ENCODE data around the gene ZNF547.
A peak's percentile ranks its signal among the peaks of the same experiment; 100 is the strongest.
"Not testable (repeated sequence)": the region's sequence is repeated elsewhere in the genome, so short reads cannot be mapped to it uniquely, and the experiment has no call there.

The ZNF547 gene

DNA sequence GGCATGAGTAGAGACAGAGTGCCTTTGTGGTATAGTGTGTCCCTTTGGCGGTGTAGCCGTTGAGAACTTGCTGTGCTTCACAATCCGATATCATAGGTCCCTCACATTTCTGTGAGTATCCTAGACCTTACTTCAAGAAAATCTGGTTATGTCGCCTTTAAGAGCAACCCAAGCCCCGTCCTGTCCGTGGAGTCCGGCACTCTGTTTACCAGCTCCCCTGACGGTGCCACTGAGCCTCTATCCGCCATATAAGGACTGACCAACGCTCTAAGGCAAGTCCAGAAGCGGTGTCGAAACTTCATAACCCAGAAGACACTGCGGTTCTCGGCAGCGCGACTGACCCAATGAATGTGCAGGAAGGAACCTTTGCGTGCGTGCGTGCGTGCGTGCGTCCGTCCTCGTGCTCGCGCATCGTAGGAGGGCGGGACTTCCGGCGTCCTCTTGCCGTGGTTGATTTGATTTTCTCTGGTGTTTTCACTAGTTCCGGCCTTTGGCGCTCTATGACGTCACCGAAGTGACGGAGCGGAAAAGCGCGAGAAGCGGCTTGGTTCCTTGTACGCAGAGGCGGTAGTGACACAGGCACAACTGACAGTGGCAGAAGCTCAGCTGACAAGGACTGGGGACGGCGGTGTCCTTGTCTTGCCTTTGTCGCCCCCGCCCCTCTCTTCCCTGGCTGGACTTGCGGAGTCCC, at the start of gene ZNF547, which contains the start of gene TRAPPC2B:
Gene ZNF547, plus strand, starts transcription at position 555 of the 691 bp plus-strand sequence. CDS start 5,005 bp downstream, outside the sequence.
Gene TRAPPC2B, plus strand, starts transcription at position 555 of the 691 bp plus-strand sequence. CDS start 1,283 bp downstream, outside the sequence.
- peak; percentile 100 for DNase-seq

- no peak for DNase-seq
Measured at GRCh38 chr19:57314146-57314545, 49.2 kb upstream of the ZNF547 start.

- DNase-seq: no peak
Measured at GRCh38 chr19:57317503-57317902, 45.8 kb upstream of the ZNF547 start.

- no peak for DNase-seq
Measured at GRCh38 chr19:57319869-57320179, 43.5 kb upstream of the ZNF547 start.

DNA sequence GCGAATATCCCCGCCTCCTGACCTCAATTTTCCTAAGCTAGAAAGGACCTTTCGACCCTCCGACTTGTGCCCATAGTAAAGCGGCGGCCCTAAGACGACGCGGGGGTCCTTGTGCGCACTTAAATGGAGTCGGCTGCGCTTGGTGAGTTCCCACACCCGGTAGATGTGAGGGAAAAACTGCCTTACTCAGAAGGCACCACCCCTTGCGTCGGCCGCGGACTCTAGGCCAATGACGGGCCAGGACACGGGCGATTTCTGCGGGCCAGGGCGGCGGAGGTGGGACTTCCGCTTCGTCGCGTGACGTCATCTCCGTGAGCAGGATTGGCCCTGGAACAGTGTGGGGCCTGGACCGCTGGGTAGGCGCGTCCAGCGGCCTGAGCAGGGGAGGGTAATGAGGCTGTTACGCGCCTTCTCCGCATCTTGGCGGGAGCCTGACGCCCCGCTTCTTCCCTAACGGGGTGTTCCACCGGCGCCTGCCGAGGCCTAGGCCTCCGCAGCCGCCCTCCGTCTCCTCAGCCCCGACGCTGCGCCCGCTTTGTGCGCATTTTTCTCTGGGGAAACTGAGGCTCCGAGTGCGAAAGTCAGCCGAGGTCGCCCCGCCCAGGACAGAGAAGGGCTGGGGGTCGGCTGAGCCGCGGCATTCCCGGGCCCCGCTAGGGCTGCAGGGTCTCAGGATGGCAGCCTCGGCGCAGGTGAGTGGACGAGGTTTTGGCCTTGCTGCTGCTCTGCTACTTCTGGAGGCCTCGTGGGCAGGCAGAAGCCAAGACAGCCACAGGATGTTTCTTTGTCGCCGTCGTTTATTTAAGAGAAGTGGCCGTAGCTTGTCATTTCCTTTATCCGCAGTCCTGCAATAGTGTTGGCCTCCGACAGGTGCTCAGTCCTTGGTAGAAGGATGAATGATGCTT, 42.9 kb upstream of the ZNF547 start, which contains the start of gene ZNF543:
Gene ZNF543, plus strand, starts transcription at position 293 of the 905 bp plus-strand sequence. Its CDS starts 382 bp downstream, at position 675.
- peak; percentile 99 for DNase-seq

GRCh38 chr19:57321116-57321515, 42.2 kb upstream of the ZNF547 start:
- DNase-seq: peak; percentile 14

DNA sequence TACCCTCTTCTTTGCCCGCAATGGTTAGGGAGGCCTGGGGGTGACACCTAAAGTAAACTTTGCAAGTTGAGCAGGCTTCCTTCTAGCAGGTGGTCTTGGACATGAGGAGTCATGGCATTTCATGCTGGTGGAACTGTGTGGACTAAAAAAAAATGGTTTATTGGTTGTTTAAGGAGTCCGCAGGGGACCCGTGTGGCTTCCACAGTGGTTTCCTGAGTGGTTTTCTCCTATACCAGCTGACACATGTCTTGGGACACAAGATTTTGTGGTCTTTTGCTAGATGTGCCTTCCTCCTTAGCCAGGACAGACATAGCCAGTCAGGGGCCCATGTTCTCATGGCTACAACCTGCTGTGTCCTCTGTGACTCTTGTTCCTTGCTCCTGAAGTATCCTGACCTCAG, 41.6 kb upstream of the ZNF547 start:
- peak; percentile 55 for DNase-seq

DNA sequence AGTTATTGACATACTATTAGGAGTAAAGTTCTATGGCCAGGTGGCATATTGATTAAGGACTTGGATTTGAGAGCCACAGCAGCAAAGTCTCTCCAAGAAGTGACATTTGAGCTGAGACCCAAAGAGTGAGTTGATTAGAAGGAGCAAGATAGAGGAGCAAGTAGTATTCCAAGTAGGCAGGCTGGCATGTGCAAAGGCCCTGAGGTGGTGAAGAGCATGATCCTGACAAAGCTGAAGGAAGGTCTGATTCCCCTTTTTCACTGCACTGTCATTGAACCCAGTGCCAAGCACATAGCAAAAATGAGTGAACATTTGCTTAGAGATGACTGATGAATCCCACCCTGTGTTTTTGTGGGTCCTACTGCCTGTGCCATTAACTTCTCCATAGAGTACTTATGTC, 38.4 kb upstream of the ZNF547 start:
- no peak for DNase-seq

DNA sequence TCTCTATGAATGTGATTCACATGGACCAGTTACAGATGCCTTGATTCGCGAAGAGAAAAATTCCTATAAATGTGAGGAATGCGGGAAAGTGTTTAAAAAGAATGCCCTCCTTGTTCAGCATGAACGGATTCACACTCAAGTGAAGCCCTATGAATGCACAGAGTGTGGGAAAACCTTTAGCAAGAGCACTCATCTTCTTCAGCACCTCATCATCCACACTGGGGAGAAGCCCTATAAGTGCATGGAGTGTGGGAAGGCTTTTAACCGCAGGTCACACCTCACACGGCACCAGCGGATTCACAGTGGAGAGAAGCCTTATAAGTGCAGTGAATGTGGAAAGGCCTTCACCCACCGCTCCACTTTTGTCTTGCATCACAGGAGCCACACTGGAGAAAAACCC, 35.4 kb upstream of the ZNF547 start:
- no peak for DNase-seq

- DNase-seq: peak; percentile 13
Measured at GRCh38 chr19:57334191-57334590, 29.2 kb upstream of the ZNF547 start.

DNA sequence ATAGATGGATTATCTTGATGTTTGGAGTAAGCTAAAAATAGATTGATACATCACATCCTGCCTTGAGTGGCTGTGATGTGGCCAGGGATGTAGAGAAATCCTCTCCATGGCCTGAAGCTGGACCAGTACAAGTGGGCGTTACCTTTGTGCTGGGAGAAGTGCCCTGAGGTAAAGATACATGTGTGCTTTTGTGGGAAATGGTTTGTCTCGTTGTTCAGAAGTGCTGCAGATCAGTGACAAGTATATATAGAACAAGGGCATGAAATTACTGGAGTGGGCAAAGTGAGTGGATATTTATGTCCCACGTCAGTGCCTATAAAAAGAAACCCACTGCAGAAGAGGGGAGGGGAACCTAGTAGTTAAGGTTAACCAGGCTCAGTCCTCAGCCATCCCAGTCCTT, 24.5 kb upstream of the ZNF547 start:
- no peak for DNase-seq

DNA sequence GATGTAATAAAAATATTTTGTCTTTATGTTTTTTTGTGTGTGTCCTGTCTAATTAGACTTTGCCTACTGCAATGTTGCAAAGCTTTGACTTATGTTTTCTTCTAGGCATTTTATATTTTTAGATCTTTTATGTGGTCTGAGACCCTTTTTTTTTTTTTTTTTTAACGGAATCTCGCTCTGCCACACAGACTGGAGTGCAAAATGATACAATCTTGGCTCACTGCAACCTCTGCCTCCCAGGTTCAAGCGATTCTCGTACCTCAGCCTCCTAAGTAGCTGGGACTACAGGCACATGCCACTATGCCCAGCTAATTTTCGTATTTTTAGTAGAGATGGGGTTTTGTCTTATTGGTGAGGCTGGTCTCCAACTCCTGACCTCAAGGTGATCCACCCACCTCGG, 20.8 kb upstream of the ZNF547 start:
- no peak for DNase-seq

GRCh38 chr19:57348136-57348535, 15.2 kb upstream of the ZNF547 start:
- DNase-seq: no peak

DNA sequence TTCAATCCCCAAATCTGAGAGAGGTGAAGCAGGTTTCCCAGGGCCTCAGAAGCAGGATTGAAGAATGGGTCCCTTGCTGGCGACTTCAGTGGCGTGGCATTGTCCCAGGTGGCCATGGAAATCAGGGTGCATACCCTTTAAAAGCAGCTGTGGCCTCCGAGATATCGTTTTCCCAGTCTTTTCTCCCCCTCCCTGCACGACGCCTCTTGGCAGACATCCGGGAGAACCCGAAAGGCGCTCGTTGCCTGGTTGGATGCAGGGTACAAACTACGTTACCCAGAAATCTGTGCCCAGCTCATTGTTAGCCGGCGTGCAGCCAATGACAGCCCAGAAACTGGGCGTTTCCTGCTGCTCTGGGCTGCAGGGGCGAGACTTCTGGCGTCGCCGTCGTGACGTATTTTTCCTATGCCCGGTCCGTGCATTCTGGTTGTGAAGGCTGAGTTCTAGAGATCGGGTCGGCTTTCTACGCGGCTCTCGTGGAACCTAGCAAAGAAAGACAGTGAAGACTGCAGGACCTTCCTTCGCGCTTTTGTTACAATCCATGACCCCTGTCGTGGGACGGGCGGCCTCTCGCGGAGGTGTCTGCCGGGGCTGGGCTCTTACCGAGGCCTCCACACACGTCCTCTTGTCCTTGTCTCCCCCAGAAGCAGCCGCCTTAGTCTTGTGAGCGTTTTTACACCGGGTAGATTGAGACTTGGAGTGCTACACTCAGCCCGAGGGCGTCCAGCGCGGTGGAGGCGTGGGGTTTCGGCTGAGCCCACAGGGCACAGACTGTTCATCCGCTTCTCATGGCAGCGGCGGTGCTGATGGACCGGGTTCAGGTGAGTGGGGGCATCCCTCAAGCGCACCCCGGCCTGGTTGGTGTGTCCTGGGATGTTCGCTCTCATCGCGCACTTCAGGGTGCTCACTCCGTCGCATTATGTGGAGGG, 12.2 kb upstream of the ZNF547 start, which contains the start of gene ZNF304:
Gene ZNF304, plus strand, starts transcription at position 395 of the 929 bp plus-strand sequence. Its CDS starts 394 bp downstream, at position 789.
- peak; percentile 97 for DNase-seq

- peak; percentile 39 for DNase-seq
Measured at GRCh38 chr19:57351867-57352266, 11.5 kb upstream of the ZNF547 start.

DNA sequence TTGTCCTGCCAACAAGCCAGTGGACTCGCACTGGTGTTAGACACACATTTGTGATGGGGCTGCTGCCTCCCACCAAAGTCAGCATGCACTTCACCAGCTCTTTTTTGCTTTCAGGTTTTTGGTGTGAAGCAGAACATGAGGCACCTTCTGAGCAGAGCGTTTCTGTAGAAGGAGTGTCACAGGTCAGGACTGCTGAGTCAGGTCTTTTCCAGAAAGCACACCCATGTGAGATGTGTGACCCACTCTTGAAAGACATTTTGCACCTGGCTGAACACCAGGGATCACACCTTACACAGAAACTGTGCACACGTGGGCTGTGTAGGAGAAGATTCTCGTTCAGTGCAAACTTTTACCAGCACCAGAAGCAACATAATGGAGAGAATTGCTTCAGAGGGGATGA, 7.4 kb upstream of the ZNF547 start:
- no peak for DNase-seq

- no peak for DNase-seq
Measured at GRCh38 chr19:57357406-57357805, 5.9 kb upstream of the ZNF547 start.

DNA sequence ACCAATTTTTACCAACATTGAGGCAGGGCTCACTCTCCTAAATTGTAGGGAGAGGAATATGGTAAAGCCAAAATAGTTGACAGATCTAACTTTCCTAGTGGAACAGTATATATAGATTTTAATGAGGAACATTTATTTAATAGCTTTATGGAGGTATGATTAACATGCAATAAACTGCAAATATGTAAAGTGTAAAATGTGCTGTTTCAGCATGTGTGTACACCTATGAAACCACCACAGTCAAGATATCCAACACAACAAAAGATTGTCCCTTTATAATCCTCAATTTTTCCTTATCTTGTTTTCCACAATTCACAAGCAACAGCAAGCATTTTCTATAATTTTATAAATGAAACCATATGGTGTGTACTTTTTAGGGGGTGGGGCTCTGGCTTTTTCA, 4.1 kb upstream of the ZNF547 start:
- DNase-seq: no peak

DNA sequence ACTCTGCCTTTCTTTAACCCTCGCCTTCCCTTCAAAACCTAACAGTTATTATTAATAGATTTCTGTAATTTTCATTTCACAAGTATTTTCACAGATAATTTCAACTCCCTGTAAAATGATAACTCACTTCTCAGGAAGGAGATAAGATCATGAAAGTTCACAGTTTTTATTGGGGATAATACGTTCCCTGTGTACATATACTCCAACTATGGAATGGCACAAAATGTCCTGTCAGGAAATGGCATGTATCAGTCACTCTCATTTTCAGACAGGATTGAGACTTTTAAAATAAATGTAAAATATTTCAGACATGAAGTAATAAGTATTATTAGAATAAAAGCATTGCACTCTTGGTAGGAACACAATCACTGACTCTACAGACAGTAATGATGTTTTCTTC, 932 bp upstream of the ZNF547 start:
- no peak for DNase-seq

DNA sequence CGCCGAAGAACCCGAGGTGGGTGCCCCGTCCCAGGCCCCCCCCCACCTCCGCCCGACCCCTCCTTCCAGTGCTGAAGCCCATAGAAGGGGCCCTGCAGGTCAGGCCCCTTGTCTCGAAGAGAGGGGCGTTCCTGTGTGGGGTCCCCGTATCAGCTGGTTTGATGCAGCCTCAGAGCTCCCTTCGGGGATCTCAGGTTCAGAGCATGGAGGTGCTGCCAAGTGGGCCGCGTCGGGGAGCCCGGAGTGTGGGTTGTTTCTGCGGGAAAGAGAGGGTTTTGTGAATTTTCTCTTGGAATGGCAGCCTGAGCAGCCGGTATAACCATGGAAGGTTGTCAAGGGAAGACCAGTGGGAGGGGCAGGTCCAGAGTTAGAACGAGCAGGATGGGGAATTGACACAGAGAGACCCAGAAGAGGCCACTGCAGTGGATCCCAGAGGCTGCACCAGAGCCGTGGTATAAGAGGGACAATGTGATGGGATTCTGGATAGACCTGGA, 384 bp downstream of the ZNF547 start:
- no peak for DNase-seq

DNA sequence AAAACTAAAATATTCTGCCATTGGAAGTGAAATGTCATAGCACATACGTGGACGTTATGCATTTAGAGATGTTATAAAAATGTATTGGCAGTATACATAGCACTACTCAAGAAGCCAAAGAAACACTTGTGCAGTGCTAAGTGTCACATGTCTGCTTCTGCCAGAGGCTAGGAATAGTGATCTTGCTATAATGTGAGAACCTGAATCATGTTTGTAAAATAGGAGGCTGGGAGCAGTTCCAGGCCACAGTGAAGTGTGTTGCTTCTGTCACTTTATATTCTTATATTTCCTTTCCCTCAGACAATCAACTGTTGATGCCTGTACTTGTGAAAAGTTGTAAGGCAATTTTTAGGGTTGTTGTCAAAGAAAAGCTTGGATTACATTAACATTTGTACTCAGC, 3.4 kb downstream of the ZNF547 start:
- DNase-seq: no peak

DNA sequence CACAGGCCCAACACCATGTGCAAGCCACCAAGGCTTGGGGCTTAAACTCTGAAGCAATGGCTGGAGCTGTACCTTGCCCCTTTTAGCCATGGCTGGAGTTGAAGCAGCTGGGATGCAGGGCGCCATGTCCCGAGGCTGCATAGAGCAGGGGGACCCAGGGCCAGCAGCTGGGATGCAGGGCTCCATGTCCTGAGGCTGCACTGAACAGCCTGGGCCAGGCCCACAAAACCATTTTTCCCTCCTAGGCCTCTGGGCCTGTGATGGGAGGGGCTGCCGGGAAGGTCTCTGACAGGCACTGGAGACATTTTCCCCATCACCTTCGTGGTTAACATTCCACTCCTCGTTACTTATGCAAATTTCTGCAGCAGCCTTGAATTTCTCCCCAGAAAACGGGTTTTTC, 10.8 kb downstream of the ZNF547 start:
- DNase-seq: no peak

GRCh38 chr19:57374647-57375046, 11.3 kb downstream of the ZNF547 start:
- not testable (repeated sequence) for DNase-seq

Data from hematopoietic multipotent progenitor cell treated with erythropoietin and hydrocortisone succinate and interleukin-3 and kit ligand, for 4 days (in vitro differentiated cells).